ENCODE data around the gene KRTAP5-6. TPM values are rescaled to one million over a fixed set of nuclear protein-coding genes. Genes with fewer than 3 reads are reported as not detected.

The KRTAP5-6 gene
- total RNA-seq, 2 donors from 2014 or later = not detected

GRCh38 chr11:1719781-1720180 lies 22.8 kb downstream of the KRTAP5-6 start:
- Histone ChIP-seq H3K27me3 (no peaks in the 10 kb centered on the region), H3K4me1 (peaks cover 0 to 6% of the 10 kb centered on the region in 2 donors), H3K36me3 (no peaks in the 10 kb centered on the region), H3K9me3 (no peaks in the 10 kb centered on the region), H3K4me3 (no peak overlapping the region), H3K27ac (no peak overlapping the region)
- no peak for TF ChIP-seq CTCF (IDR thresholded peaks at IDR 0.05)
- DNase-seq (ENCODE audit: low spot score) = no peak

- Histone ChIP-seq H3K9me3 (no peaks in the 10 kb centered on the region), H3K4me3 (no peak overlapping the region), H3K4me1 (no peaks in the 10 kb centered on the region), H3K27ac (no peak overlapping the region), H3K36me3 (no peaks in the 10 kb centered on the region), H3K27me3 (no peaks in the 10 kb centered on the region)
- no peak for TF ChIP-seq CTCF (IDR thresholded peaks at IDR 0.05)
- no peak for DNase-seq (ENCODE audit: low spot score)
These were observed 30.2 kb downstream of the KRTAP5-6 start for GRCh38 chr11:1727096-1727690.

- no peak for DNase-seq (ENCODE audit: low spot score)
- Histone ChIP-seq H3K4me3 (no peak overlapping the region), H3K36me3 (no peaks in the 10 kb centered on the region), H3K27me3 (no peaks in the 10 kb centered on the region), H3K9me3 (no peaks in the 10 kb centered on the region), H3K4me1 (no peaks in the 10 kb centered on the region), H3K27ac (no peak overlapping the region)
- no peak for TF ChIP-seq CTCF (IDR thresholded peaks at IDR 0.05)
These were observed 30.9 kb downstream of the KRTAP5-6 start for GRCh38 chr11:1727861-1728260.

GRCh38 chr11:1728301-1728700 lies 31.3 kb downstream of the KRTAP5-6 start:
- no peaks in the 10 kb centered on the region for H3K36me3 ChIP-seq
- TF ChIP-seq CTCF (IDR thresholded peaks at IDR 0.05) = no peak
- H3K9me3 ChIP-seq = no peaks in the 10 kb centered on the region
- no peak for DNase-seq (ENCODE audit: low spot score)
- H3K27me3 ChIP-seq = no peaks in the 10 kb centered on the region
- H3K27ac ChIP-seq = no peak overlapping the region
- H3K4me1 ChIP-seq = no peaks in the 10 kb centered on the region
- no peak overlapping the region for H3K4me3 ChIP-seq

GRCh38 chr11:1728931-1729691 lies 32.1 kb downstream of the KRTAP5-6 start:
- no peaks in the 10 kb centered on the region for H3K36me3 ChIP-seq
- TF ChIP-seq CTCF (IDR thresholded peaks at IDR 0.05) = no peak
- no peak for DNase-seq (ENCODE audit: low spot score)
- H3K9me3 ChIP-seq = no peaks in the 10 kb centered on the region
- no peaks in the 10 kb centered on the region for H3K4me1 ChIP-seq
- H3K4me3 ChIP-seq = no peak overlapping the region
- H3K27me3 ChIP-seq = no peaks in the 10 kb centered on the region
- no peak overlapping the region for H3K27ac ChIP-seq

GRCh38 chr11:1729692-1730011 lies 32.7 kb downstream of the KRTAP5-6 start:
- TF ChIP-seq CTCF (IDR thresholded peaks at IDR 0.05) = no peak
- no peaks in the 10 kb centered on the region for H3K27me3 ChIP-seq
- H3K4me3 ChIP-seq = no peak overlapping the region

More at GRCh38 chr11:1729692-1730011, 32.7 kb downstream of the KRTAP5-6 start:
- Histone ChIP-seq H3K36me3 (no peaks in the 10 kb centered on the region), H3K9me3 (no peaks in the 10 kb centered on the region), H3K27ac (no peak overlapping the region), H3K4me1 (no peaks in the 10 kb centered on the region)
- DNase-seq (ENCODE audit: low spot score) = no peak

All from right atrium auricular region (tissue), 2 donors.